Lower leg skin (tissue), 4 donors: Measurements from ENCODE around the gene ZNF394. TPM values are rescaled to one million over a fixed set of nuclear protein-coding genes. Genes with fewer than 3 reads are reported as not detected.

Experiments used
- DNase-seq, 2 donors: peaks; one replicate each; pipeline ENCODE4 v3.0.0-alpha.2; 2019; ENCODE audit warnings: low spot score in 2 of 2
- H3K4me3 ChIP-seq: fragments of 200-600 bp; sonication (generic); 2 replicates; pipeline ENCODE4 v1.5.1; 2017; ENCODE audit warnings: mild to moderate bottlenecking, low read depth; ENCODE audit not compliant: poor library complexity, severe bottlenecking
- POLR2A ChIP-seq, 2 donors: fragments of 450-650 bp; IDR thresholded peaks; one replicate each; pipeline ENCODE4 v1.6.1; 2016 to 2017; ENCODE audit warnings: antibody characterized with exemption in 2 of 2, mild to moderate bottlenecking in 1 of 2, moderate library complexity in 1 of 2
- WGBS, 2 donors: methylation state at CpG; one replicate each; pipeline ENCODE4 v1.1.5; 2018; 5-methylcytosine and 5-hydroxymethylcytosine counted together
- intact Hi-C: fragments of 100-400 bp; cut with DNase I; formaldehyde crosslinking; loops from one replicate; pipeline ENCODE4 v1.15.0; 2023; ENCODE audit warnings: low total_unique reads
- total RNA-seq, 4 donors: library from RNA; depleted of rRNA; stranded (reverse); fragments of >200 nt; gene quantifications; one replicate each; pipeline ENCODE4 v1.1.0, GENCODE V29; 2016
- TF ChIP-seq, protein P1 (sequence below), 3 donors: fragments of 450-650 bp; IDR thresholded peaks; one replicate each; pipeline ENCODE4 v1.5.1; 2016; ENCODE audit warnings: antibody characterized with exemption in 3 of 3, mild to moderate bottlenecking in 3 of 3, moderate library complexity in 2 of 3

The ZNF394 gene
- total RNA-seq, 4 donors from 2014 or later, result 26.2 to 55.0 (median 40.5) TPM

DNA sequence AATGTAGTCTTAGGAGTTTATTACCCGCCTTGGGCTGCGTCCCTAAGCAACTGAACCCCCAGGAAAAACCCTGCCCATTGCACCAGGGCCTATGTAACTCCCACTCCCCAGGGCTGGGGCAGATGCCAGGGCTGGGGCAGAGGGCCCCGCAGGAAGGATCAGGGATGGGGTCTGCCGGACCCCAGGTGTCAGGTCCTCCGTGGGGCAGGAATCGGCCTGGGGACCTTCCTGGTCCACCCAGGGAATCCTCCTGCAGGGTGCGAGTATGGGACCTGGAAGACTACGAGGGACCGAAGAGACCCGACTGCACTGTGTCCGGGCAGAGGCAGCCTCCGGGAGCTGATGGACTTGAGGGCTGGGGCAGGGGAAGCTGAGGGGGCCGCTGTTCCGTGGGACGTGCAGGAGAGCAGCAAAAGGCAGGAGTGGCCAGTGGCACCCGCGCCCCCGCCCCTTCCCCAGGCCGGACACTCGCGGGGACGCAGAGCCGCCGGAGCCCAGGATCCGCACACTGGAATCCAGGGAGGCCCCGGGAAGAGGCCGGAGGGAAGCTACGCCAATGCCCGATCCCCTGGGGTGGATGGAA is 31.7 kb downstream of the ZNF394 start:
- DNase-seq, result no peak
- intact Hi-C loops, result no loop called here
- no peak overlapping the region for H3K4me3 ChIP-seq
- 85 to 86% methylated on average over 29 of the region's 29 CpGs for WGBS, 2 donors
- TF ChIP-seq POLR2A (IDR thresholded peaks at IDR 0.05), result no peak
- TF ChIP-seq, protein P1, sequence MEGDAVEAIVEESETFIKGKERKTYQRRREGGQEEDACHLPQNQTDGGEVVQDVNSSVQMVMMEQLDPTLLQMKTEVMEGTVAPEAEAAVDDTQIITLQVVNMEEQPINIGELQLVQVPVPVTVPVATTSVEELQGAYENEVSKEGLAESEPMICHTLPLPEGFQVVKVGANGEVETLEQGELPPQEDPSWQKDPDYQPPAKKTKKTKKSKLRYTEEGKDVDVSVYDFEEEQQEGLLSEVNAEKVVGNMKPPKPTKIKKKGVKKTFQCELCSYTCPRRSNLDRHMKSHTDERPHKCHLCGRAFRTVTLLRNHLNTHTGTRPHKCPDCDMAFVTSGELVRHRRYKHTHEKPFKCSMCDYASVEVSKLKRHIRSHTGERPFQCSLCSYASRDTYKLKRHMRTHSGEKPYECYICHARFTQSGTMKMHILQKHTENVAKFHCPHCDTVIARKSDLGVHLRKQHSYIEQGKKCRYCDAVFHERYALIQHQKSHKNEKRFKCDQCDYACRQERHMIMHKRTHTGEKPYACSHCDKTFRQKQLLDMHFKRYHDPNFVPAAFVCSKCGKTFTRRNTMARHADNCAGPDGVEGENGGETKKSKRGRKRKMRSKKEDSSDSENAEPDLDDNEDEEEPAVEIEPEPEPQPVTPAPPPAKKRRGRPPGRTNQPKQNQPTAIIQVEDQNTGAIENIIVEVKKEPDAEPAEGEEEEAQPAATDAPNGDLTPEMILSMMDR (IDR thresholded peaks at IDR 0.05), result no peak

DNA sequence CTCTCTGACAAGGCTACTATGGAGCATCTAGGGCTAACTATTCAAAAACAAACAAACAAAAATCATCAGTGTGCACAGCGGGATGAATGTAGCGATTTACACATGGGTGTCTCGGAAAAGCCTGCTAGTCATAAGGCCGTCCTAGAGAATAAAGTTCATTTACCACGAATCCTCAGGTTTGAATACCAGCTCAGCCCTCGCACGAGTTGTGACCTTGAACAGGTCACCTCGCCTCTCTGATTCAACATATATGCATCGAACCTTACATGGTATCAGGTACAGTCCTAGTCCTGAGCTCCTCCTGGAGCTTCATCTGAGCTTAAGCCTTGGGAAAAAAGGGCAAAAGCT is 34.7 kb downstream of the ZNF394 start:
- 5 to 6% methylated on average over 9 of the region's 9 CpGs for WGBS, 2 donors
- TF ChIP-seq POLR2A (IDR thresholded peaks at IDR 0.05), result no peak
- TF ChIP-seq, protein P1 (IDR thresholded peaks at IDR 0.05), result no peak
- H3K4me3 ChIP-seq, result peak overlapping the region; percentile 86
- no peak for DNase-seq
- intact Hi-C loops, result no loop called here

DNA sequence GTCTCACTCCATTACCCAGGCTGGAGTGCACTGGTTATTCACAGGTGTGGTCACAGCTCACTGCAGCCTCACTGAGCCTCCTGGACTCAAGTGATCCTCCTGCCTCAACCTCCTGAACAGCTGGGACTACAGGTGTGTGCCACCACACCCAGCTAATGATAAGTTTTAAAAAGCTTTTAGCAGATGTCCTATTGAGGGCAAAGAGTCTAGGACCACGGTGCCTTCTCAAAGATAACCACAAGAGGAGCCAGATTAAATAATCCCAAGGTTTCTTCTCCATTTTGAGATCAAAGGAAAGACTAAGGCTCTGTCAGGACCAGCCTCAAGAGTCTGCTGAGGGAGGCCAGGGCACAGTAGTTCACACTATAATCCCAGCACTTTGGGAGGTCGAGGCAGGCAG is 38.9 kb downstream of the ZNF394 start:
- DNase-seq, result no peak
- H3K4me3 ChIP-seq, result no peak overlapping the region
- intact Hi-C loops, result no loop called here
- WGBS, 2 donors, result 68 to 82% methylated on average over 2 of the region's 2 CpGs
- TF ChIP-seq, protein P1 (IDR thresholded peaks at IDR 0.05), result no peak
- TF ChIP-seq POLR2A (IDR thresholded peaks at IDR 0.05), result no peak

DNA sequence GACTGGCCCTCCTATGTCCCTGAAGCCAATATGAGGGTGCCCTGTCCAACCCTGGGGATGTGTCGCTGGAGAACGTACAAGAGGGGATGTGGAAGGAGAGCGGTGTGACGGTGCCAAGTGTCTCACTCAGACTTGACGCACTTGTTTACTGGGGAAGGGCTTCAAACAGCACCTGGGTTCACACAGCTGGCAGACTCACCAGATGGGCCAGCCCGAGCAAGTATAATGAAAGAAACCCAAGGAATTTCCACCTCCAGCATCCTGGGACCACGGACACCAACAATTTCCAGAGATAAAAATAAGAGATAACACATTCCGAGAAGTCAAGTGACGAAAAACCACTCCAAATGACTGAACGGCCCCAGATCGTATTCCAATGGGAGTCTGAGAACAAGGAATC is 39.4 kb downstream of the ZNF394 start:
- no peak overlapping the region for H3K4me3 ChIP-seq
- no peak for DNase-seq
- intact Hi-C loops, result no loop called here
- 63% methylated on average over 11 of the region's 11 CpGs for WGBS, 2 donors
- no peak for TF ChIP-seq POLR2A (IDR thresholded peaks at IDR 0.05)
- TF ChIP-seq, protein P1 (IDR thresholded peaks at IDR 0.05), result no peak

DNA sequence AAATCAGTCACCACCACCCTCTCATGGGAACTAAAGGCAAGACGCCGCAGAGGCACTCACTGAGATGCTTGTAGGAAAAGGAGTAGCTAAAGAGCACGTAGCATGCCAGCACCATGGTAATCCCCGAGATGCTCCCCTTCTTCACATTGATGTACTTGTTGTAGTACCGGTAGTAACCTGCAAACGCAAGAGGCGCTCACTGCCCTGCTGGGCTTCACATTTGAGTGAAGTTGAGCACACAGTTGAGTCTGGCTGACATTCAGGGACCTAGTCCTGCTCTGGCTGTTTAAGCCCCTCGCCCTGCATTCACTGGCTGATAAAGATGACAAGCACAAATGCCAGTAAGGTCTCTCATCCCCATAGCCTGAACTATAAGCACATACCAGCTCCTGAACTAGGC is 41.0 kb downstream of the ZNF394 start:
- TF ChIP-seq, protein P1 (IDR thresholded peaks at IDR 0.05), result no peak
- no peak for TF ChIP-seq POLR2A (IDR thresholded peaks at IDR 0.05)
- no peak for DNase-seq
- intact Hi-C loops, result no loop called here
- 84 to 88% methylated on average over 8 of the region's 8 CpGs for WGBS, 2 donors
- no peak overlapping the region for H3K4me3 ChIP-seq
